ENCODE data around the gene TEC.
"Not testable (repeated sequence)": the region's sequence is repeated elsewhere in the genome, so short reads cannot be mapped to it uniquely, and the experiment has no call there.

TEC gene

DNA sequence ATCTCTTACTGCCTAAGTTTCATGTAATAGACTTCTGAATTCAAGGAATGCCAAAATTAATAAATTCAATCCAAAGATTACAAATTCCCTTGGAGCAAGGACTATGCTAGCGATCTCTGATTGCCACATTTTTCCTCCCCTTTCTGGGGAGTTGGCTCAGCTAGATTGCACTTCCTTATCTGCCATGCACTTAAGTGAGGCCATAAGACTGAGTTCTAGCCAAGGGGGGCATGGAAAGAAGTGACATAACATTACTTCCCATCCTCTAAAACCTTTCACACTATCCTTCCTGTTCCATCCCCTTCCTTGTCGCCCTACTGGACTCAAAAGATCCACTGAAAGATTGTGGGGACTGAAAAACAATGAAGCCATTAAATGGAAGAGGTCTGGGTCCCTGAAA, 81.8 kb downstream of the TEC start:
- no peak for DNase-seq (ENCODE audit: low spot score)
- TF ChIP-seq, protein P1, sequence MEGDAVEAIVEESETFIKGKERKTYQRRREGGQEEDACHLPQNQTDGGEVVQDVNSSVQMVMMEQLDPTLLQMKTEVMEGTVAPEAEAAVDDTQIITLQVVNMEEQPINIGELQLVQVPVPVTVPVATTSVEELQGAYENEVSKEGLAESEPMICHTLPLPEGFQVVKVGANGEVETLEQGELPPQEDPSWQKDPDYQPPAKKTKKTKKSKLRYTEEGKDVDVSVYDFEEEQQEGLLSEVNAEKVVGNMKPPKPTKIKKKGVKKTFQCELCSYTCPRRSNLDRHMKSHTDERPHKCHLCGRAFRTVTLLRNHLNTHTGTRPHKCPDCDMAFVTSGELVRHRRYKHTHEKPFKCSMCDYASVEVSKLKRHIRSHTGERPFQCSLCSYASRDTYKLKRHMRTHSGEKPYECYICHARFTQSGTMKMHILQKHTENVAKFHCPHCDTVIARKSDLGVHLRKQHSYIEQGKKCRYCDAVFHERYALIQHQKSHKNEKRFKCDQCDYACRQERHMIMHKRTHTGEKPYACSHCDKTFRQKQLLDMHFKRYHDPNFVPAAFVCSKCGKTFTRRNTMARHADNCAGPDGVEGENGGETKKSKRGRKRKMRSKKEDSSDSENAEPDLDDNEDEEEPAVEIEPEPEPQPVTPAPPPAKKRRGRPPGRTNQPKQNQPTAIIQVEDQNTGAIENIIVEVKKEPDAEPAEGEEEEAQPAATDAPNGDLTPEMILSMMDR (IDR thresholded peaks at IDR 0.05; ENCODE audit: extremely low read depth, missing control alignments): no peak

DNA sequence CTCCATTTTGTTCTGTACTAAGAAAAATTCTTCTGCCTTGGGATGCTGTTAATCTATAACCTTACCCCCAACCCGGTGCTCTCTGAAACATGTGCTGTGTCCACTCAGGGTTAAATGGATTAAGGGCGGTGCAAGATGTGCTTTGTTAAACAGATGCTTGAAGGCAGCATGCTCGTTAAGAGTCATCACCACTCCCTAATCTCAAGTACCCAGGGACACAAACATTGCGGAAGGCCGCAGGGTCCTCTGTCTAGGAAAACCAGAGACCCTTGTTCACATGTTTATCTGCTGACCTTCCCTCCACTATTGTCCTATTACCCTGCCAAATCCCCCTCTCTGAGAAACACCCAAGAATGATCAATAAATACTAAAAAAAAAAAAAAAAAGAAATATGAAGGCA, 82.6 kb downstream of the TEC start:
- not testable (repeated sequence) for DNase-seq (ENCODE audit: low spot score)

DNA sequence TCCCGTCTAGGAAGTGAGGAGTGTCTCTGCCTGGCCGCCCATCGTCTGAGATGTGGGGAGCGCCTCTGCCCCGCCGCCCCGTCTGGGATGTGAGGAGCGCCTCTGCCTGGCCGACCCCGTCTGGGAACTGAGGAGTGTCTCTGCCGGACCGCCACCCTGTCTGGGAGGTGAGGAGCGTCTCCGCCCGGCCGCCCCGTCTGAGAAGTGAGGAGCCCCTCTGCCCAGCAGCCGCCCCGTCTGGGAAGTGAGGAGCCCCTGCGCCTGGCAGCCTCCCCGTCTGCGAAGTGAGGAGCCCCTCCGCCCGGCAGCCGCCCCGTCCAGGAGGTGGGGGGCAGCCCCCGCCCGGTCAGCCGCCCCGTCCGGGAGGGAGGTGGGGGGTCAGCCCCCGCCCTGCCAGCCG, 83.2 kb downstream of the TEC start:
- not testable (repeated sequence) for DNase-seq (ENCODE audit: low spot score)

DNA sequence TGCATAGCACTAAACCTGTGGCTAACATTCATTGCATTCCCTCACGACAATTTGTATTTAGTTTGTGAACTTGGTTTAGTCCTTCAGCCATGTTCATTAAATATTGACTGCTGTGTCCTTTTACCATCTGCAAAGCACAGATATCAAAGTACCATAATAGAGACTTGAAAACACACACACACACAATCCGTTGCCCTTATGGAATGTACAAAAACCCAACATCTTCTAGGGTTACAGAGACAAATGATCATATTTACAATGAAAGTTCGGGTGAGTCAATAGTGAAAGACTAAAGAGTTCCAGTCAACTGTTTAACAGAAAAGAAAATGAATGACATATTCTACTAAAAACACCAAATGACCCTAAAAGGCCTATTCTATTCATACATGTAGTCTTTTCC, 84.8 kb downstream of the TEC start:
- TF ChIP-seq, protein P1 (IDR thresholded peaks at IDR 0.05; ENCODE audit: extremely low read depth, missing control alignments): no peak
- no peak for DNase-seq (ENCODE audit: low spot score)

DNA sequence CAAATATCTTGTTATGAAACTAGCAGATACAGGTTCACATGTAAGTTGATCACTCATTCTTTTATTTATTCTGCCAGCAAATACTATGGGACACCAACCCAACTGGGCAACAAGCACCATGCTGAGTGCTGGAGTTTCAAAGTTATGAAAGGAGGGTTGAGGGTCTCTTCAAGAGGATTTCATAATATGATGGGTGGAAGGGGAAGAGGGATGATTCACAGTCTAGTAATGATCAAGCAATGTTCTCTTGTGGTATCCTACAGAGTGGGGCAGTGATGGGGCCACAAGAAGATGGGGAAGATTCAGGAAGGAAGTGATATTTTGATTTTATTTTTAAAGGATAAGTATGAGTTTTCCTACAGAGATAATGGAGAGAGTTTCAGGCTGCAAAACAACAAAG, 89.4 kb downstream of the TEC start:
- no peak for DNase-seq (ENCODE audit: low spot score)
- TF ChIP-seq, protein P1 (IDR thresholded peaks at IDR 0.05; ENCODE audit: extremely low read depth, missing control alignments): no peak

DNA sequence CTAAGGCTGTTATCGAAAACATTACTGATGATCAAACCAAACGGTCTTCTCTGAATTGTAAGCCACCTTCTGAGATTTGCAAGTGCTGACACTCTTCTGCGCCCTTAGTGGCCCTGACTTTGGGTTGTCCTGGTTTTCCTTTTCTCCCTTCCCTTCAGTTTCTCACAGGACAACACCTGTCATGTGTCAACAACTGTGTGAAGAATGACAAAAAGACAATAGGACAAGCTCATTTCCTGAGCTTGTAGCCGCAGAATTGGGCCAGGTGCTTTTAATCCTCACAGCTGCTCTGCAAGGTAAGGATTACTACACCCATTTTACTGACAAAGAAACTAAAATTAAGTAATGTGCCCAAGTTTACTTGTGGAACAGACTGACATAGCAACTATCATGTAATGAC, 90.7 kb downstream of the TEC start:
- DNase-seq (ENCODE audit: low spot score): no peak
- TF ChIP-seq, protein P1 (IDR thresholded peaks at IDR 0.05; ENCODE audit: extremely low read depth, missing control alignments): no peak

DNA sequence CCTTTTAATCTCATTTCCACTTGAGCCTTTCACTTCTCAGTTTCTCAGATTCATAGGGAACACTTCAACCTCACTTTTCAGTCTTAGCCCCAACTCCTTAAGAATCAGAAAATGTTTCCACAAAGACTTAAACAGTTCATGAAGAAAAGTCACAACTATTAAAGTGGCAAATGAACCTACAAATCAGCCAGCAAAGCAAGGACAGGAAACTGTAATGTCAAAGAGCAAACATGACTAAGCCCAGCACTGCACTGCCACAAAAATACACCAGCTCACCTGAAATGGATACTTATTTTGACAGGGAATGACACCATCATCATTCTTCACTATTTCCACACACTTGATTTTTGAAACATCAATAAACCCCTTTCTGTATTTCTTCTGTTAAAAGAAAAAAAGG, 93.8 kb downstream of the TEC start:
- DNase-seq (ENCODE audit: low spot score): no peak
- TF ChIP-seq, protein P1 (IDR thresholded peaks at IDR 0.05; ENCODE audit: extremely low read depth, missing control alignments): no peak

DNA sequence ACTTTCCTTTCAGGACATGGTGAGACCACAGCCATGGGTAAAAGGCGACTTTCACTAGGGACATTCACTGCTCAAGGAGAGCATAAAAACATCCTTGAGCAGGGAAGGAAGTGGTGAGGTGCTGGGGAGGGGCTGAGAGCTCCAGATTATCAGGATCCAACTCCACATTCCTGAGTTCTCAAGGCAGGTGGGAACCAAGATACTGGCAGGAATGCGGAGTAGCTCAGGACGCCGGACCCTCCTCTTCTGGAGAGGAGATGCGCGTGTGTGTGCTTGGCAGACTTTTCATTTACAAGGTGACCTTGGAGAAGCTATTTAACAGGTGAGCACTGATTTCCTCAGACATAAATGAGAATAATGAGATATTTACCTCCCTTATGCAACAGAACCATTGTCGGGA, 94.3 kb downstream of the TEC start:
- TF ChIP-seq, protein P1 (IDR thresholded peaks at IDR 0.05; ENCODE audit: extremely low read depth, missing control alignments): no peak
- no peak for DNase-seq (ENCODE audit: low spot score)

All from GM20000 (cell line).